SU-DHL-6 (cell line): ENCODE results near the gene TOM1L2.

Experiments used
- CTCF ChIP-seq: fragments of 200-600 bp; sonication (generic); IDR thresholded peaks from one replicate; pipeline ENCODE4 v1.5.1; 2017; ENCODE audit warnings: antibody characterized with exemption, mild to moderate bottlenecking, low read length, moderate library complexity; ENCODE audit not compliant: insufficient read depth, poor library complexity, severe bottlenecking
- EZH2phosphoT487 ChIP-seq: fragments of 200-600 bp; sonication (generic), shearing (Covaris generic); conservative IDR thresholded peaks from 2 replicates; pipeline ENCODE4 v1.6.1; 2018; ENCODE audit warnings: mild to moderate bottlenecking, antibody characterized with exemption, low read length, moderate library complexity, mixed read lengths

DNA sequence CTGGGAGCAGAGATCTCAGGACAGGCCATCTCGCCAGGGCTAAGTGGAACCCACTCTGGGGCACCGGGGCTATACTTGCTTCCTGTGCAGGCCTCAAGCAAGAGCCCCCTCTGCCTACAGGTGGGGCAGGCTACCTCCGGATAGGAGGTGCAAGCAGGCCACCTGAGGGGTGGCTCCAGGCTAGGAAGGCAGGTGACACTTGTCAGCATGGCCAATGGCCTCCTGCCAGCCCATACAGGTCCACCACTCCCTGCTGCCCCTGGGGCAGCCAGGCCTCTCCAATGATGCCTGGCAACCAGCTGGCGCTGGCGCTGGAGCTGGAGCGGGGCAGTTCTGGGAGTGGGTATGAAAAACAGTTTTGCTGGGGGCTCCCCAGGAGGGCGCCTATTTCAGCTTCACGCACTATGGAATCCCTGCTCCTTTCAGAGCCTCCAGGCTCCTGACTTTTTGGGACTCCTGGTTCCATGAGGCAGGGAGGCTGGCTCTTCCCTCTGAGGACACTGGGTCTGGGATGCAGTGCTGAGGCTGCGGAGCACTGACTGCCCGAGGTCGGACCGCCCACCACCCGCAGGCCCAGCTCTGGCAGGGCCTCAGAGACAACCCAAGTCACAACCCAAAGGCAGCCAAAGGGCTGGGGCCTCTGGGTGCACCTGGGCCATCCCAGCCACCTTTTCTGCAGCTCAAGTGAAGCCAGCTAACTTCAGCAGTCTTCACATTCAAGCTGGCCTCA lies 127.0 kb downstream of the TOM1L2 start:
- TF ChIP-seq CTCF (no peak), EZH2phosphoT487 (no peak)
